ENCODE results near the gene PPP1R9A. TPM values are rescaled to one million over a fixed set of nuclear protein-coding genes. Genes with fewer than 3 reads are reported as not detected.
A peak's percentile ranks its signal among the peaks of the same experiment; 100 is the strongest.
"Not testable (repeated sequence)": the region's sequence is repeated elsewhere in the genome, so short reads cannot be mapped to it uniquely, and the experiment has no call there.

PPP1R9A gene
- polyA plus RNA-seq, 12 donors: 14.5 to 99.0 (median 30.6) TPM

DNA sequence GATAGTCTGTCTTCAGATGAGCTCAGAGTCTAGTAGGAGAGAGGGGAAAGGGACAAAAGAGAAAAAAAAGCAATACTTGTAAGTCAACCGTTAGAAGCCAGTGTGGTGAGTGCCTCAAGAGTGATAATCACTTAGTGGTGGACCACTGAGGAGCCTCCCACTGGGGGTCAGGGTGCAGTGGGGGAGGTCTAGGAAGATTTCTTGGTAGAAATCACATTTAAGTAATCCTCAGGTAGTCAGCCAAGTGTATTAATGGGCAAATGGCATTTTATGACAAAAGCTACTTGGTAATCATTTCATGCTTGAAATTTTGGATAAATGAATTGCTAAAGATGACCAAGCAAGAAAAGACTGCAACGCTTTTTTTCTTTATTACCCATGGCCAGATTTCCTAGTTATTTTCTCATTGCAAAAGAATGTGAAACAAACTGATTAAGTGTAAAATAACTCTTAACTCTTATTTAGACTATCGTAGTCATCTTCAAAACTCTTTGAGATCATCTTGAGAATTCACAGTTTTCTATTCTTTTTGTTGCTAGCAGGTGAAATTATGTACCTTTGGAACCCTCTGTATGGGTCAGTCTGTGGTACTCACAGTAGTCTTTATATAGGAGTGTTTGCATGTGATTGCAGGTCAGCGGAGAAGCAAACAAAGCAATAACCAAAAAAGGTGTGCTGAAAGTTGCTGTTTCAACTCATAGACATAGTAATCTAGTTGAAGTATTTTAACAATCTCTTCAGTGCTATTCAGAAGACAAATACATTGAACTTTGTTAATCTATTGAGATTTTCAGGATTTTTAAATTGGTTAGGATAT, 63.9 kb downstream of the PPP1R9A start:
- DNase-seq: no peak

DNA sequence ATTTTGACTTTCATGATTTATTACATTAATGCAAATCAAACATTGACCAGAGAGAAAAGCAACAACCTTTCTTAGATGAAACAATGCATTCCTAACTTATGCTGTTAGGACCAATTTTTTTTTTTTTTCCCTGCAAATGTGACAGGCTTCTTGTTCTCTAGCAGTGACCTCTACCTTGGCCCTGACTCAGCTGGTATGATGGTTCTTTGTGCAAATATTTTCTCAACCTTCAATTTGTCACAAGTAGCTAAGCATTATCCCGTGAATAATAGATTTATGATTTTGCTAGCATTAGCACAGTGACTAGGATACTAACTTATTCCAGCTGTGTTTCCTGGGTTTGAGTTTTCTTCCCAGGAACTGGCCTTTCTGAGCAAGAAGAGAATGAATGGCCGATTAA, 64.9 kb downstream of the PPP1R9A start:
- peak; percentile 46 for DNase-seq

DNA sequence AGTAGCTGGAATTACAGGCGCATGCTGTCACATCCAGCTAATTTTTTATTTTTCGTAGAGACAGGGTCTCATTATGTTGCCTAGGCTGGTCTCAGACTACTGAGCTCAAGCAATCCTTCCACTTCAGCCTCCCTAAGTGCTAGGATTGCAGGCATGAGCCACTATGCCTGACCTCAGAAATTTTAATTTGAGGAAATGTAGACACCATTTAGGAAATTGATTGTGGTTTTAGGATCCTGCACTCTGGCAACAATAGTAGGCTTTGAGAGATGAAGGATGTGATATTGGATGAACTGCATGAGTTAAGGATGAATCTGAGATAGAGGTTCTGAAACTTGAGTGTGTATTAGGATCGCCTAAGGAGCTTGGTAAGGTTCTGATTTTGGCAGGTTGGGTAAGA, 66.5 kb downstream of the PPP1R9A start:
- no peak for DNase-seq

DNA sequence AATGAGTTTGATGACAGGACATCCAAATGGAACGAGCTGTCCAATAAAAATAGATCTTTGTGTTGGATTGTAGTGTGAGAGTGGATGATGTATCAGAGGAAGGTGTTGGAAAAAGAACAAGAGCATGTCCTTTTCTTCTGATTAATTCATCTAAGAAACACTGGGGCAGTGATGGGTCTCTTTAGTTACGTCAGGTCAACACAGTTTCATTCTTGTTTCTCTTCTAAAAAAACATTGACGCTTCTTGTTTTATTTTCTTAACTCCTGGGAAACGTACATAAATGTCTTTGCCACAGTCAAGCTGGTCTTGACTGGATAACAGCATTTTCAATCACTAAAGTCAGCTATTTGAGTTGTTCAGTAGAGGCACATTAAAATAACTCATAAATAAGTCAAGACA, 67.0 kb downstream of the PPP1R9A start:
- no peak for DNase-seq

DNA sequence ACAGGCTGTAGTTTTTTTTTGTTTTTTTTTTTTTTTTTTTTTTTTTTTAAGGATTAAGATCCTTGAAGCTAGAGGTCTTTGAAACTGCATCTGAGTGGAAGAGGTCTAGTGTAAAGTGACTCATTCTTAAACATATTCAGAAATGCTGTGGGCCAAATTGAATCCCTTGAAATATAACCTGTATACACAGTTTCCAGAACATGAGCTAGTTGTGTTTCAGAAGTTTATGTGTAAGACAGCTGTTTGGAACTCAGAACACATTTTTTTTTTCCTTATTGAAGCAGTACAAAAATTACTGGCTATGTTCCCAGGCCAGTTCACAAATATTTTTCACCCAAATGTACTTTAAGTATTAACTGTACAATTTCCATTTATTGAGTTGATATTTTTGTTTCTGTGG, 67.9 kb downstream of the PPP1R9A start:
- DNase-seq: peak; percentile 89

DNA sequence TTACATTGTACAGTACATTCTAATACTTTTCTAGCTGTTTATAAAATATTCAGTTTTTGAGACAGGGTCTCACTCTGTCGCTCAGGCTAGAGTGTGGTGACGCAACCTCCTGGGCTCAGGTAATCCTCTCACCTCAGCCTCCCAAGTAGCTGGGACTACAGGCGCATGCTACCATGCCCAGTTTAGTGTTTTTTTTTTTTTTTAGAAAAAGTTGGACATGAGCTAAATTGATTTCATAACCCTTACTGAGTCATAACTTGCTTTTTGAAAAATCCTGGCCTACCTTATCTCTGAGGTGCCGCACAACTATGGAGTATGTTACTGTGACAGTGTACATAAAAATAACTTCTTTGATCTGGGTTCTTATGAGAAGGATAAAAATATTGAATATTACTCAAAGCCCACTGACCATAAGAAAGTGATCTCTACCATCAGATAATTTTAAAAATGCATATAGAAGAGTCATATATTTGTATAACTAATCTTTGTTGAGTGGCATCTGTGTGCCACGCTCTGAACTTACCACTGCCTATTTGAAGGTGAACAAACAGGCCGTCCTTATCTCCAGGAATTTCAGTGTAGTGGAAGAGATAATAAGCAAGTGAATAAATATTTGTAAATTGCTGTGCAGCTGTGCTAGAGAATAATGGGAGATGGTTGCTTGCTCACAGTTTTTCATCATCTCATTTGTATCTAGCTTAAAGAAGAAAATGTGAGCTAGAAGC, 73.2 kb downstream of the PPP1R9A start:
- no peak for DNase-seq

DNA sequence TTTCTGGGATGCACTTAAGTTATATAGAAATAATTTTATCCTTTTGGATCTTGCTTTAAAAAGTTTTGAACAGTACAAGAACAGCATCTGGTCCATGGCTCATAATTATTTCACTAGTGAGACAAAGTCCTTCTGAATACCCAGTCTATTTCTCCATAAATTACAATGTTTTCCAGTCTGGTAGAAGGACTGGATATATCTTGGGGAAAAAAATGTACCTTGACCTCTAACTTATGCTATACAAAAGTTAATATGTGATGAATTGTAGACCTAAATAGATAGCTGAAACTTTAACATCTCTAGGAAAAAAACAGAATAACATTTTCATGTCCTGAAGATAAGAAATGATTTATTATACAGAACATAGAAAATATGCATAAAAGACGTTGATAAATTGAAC, 88.5 kb downstream of the PPP1R9A start:
- no peak for DNase-seq

DNA sequence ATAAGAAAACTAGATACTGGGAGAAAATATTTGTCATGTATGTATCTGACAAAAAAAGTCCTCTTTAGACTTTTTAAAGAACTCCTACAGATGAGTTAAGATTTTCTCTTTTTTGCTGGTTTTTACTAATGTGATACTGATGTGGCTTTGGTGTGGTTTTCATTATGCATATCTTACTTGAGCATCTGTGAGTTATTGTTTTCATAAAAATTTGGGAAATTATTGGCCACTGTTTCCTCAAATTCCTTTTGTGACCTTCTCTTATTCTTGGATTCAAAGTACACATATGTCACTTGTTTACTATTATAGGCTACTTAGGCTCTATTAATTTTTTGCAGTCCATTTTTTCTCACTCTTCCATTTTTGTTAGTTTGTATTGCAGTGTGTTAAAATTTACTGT, 89.0 kb downstream of the PPP1R9A start:
- DNase-seq: no peak

DNA sequence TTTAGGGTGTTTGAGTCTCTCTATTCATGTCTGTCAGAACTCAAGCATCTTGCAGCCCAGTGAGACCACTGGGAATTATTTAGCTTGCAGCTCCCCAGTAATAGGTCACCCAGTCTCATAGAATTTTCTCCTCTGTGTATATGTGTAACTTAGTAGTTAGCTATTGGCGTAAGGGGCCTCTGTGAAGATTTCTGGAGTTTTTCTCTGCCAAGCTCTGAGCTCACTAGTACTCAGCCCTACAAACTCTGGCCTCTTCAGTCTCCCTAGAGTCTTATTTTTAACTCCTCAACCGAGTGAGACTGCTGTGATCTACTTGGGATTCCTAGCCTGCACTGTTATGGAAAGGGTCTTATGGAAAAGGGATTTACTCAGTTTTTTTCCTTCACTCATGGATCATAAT, 90.2 kb downstream of the PPP1R9A start:
- peak; percentile 79 for DNase-seq

DNA sequence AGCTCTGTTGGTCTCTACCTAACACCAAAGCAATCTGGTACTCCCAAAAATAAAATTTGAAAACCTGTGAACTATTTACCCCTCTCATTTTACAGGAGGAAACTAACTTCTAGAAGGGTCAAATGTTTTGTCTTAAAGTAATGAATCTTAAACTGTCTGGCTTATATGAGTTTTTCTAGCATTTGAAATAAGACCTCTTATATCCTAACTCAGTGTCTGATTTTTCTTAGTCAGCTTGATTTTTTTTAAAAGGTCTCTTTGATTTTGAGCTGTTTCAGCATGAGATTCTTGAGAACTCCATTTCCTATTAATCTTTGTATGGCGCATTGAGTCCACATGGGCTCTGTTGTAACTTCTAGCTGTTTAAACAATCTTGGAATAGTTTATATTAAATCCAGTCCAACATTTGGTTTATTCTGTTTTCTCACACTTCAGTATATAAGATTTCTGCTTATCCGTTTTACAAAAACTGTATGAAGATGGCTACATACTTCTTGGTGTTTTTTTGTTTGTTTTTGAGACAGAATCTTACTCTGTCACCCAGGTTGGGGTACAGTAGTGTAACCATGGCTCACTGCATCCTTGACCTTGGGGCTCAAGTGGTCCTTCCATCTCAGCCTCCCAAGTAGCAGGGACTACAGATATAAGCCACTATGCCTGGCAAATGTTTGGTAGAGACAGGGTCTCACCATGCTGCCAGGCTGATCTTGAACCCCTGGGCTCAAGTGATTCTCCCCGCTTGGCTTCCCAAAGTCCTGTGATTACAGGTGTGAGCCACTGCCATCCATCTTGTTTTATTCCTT, 91.1 kb downstream of the PPP1R9A start:
- no peak for DNase-seq

DNA sequence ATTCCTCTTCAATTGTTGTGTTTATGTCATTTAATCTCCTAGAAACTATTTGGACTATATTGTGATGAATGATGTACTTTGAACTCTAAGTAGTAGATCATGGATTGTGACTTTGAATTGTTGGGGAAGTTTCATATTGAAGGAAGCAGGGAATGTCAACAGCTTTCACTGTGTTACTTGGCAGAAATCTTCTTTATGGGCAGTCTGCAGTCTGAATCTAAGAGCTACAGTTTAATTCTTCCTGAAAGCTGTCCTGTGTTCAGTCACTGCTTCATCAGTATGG, 91.6 kb downstream of the PPP1R9A start:
- no peak for DNase-seq

DNA sequence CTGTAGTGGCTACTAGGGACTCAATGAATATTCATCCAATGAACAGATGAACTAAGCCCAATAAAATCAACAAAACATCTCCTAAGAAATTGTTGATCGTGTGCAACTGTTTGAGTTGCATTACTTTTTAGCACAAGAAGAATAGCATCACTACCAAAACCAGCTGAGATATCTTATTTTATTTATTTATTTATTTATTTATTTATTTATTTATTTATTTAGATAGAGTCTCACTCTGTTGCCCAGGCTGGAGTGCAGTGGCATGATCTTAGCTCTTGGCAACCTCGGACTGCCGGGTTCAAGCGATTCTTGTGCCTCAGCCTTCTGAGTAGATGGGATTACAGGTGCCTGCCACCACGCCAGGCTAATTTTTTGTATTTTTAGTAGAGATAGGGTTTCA, 92.2 kb downstream of the PPP1R9A start:
- not testable (repeated sequence) for DNase-seq

DNA sequence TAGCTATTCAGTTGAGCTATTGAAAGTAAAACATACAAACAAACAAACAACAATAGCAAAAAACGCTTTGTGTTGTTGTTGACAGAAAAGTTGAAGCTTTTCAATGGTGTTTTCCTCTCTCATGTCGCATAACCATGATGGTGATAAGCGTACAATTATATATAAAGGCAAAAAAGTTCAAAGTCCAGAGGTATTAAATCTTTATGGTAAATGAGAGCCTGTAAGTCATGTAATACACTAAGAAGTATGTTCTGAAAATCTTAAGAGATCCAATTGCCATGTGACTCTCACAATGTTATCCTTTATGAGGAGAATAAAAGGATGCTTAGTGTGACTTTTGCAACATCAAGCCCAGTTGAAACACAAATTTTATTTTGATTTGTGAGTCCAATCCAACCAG, 93.9 kb downstream of the PPP1R9A start:
- DNase-seq: no peak

DNA sequence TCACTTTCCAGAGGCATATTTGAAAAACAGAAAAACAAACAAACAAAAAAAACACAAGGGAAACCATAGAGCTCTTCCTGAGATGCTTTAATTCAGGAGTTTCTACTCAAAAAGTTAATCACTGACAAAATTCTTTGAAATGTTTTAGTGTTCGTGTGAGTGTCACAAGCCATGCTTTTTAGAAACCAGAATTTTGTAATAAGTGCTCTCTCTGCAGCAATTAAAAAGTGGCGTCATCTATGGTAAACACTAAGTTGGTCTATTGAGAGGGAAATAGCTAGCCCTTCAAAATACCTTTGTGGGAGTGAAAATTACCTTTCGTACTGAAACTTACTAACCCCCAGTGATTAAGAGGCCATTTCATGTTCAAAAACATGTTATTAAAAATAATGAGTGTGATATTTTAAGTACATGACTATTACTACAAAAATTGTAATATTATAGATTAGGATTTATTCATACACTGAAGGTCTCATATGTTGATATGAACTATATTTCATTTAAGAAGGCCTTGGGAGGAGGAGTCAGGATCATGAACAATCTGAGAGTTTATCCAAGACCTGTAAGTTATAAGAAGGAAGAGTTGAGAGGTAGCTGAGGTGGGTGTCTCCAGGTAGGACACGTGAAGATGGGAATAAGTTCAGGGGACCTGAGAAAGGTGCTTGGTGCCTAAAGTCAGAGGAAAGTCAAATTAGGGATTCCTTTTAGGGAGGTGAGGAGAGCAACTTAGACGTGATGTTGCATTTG, 94.6 kb downstream of the PPP1R9A start:
- no peak for DNase-seq

DNA sequence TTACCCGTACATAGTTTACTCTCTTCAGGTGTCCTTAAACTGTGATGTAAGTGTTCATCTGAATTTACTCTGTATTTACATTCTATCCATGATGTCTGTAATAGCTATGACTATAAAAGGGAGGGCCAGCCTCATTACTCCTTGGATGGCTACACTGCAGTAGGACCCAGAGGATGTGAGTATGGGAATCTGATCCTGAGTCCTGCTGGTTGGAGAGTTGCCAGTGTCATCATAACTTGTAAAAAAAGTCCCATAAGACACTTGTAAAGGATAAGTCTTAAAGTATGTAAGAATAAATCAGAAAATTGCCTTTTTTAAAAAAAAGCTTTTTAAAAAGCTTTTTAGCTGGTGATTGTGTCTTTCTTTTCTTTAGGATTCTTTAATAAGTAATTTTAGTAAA, 95.4 kb downstream of the PPP1R9A start:
- DNase-seq: peak; percentile 30

DNA sequence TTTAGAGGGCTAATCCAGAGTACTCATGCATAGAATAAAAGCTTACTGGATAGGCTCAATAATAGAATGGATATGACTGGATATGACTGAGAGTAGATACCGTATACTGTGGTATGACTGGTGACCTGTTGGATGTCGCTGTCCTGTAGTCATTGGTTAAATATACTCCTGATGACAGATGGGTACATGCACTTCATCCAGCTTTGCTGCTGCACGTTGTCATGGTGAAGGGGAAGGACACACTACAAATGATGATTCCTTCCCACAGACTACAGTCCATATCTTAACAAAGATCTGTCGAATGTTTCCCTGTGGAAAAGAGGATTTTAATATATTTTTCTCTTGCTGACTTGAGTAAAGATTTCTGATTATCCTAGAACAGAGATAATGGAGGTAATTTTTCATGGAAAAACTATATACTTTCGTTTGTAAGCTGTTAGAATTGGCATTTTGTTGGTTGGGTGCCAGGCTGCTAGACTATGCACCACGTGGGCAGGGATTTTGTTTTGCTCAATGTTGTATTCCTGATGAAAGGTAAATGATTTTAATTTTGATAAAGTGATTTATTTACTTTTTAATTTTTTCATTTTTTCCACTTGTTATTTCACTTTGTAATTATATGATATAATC, 97.3 kb downstream of the PPP1R9A start:
- no peak for DNase-seq

DNA sequence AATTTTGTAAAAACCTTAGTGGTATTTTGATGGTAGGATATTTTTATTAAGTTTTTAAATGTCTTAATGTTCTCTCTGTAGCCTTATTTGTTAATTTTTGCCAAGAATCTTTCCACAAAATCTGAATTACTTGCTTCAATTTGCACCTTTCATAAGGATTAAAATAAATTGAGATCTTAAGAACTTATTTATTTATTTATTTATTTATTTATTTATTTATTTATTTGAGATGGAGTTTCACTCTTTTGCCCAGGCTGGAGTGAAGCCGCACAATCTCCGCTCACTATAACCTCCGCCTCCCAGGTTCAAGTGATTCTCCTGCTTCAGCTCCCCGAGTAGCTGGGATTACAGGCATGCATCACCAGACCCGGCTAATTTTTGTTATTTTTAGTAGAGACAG, 98.6 kb downstream of the PPP1R9A start:
- no peak for DNase-seq

DNA sequence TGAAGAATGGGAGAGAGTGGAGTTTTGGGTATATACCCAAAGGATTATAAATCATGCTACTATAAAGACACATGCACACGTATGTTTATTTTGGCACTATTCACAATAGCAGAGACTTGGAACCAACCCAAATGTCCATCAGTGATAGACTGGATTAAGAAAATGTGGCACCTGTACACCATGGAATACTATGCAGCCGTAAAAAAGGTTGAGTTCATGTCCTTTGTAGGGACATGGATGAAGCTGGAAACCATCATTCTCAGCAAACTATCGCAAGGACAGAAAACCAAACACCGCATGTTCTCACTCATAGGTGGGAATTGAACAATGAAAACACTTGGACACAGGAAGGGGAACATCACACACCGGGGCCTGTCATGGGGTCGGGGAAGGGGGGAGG, 101.4 kb downstream of the PPP1R9A start:
- not testable (repeated sequence) for DNase-seq

DNA sequence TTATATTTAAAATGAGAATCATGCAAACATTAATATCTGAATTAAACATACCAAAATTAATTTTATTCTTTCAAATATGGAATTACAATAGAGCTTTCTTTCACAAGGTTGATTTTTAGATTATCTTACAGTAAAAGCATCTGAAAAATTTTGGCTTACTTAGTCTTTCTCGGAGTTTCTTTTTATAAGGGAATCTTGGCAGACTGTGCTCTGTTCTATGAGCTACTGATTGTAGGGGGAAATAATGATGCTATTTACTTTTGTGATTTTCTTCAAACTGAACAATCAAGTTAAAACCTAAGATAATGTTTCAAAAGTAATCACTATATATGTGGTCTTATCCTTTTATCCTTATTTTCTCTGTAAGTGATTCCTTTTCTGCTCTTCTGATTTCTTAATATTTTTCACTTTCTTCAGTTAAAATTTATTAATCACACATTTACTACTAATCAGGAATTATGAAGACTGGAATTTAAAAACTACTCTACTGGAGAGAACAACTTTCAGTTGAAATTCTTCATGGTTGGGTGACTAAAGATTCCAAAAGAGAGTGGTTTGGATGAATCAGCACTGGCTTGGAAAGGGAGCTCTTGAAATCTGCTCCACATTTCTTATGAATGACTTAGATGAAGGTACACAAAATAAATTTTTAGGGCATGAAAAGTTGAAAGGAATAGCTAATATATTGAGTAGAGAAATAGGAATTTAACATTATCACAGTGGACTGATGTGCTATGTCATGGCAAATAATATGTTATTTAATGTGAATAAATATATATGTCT, 103.9 kb downstream of the PPP1R9A start:
- DNase-seq: no peak

DNA sequence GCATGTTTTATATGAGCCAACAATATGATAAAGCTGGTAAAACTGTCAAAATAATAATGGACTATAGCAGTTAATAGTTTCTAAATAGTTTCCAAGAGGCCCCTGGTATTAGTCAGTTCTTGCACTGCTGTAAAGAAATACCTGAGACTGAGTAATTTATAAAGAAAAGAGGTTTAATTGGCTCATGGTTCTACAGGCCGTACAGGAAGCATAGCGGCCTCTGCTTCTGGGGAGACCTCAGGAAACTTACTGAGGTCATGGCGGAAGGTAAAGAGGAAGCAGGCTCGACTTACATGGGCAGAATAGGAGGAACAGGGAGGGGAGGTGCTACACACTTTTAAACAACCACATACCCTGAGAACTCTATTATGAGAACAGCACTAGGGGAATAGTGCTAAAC, 104.6 kb downstream of the PPP1R9A start:
- DNase-seq: no peak

DNA sequence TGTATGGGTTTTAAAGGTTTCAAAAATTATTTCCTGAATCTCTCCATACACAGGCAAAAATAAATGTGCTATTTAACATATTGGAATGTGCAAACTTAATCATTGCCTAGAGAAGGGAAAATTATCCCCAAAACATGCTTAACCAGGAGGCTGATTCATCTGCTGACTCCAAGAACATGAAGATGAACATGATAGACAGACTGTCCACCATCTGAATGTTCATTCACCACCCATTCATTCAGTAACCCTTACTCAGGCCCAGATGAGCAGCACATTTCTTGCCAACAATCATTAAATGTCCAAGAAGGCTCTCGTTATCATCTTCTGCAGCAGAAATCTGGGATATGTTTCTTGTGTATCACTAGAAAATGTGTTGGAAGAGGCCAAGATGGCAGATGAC, 110.6 kb downstream of the PPP1R9A start:
- no peak for DNase-seq

Data from muscle of arm (tissue), 12 donors.